Mucosa of descending colon (tissue), 3 donors: ENCODE measurements around the gene NLRP9. TPM values are rescaled to one million over a fixed set of nuclear protein-coding genes. Genes with fewer than 3 reads are reported as not detected.

Experiments
- ATAC-seq: fragments of 200-7000 bp; cut with Tn5 transposase; one replicate; pipeline ENCODE4 v1.9.1; 2020; ENCODE audit warnings: mild to moderate bottlenecking, moderate library complexity
- DNase-seq, 3 donors: peaks; one replicate each; pipeline ENCODE4 v3.0.0-alpha.2; 2020
- H3K36me3 ChIP-seq: fragments of 200-600 bp; one replicate; pipeline ENCODE4 v1.8.0; 2021; ENCODE audit warnings: low read depth, mild to moderate bottlenecking
- H3K4me1 ChIP-seq: fragments of 200-600 bp; one replicate; pipeline ENCODE4 v1.8.0; 2021; ENCODE audit warnings: low read depth, mild to moderate bottlenecking
- H3K4me3 ChIP-seq: fragments of 200-600 bp; one replicate; pipeline ENCODE4 v1.8.0; 2021; ENCODE audit warnings: mild to moderate bottlenecking
- H3K9me3 ChIP-seq: fragments of 200-600 bp; one replicate; pipeline ENCODE4 v1.8.0; 2021; ENCODE audit warnings: mild to moderate bottlenecking
- CTCF ChIP-seq: fragments of 200-600 bp; IDR thresholded peaks from one replicate; pipeline ENCODE4 v1.8.0; 2022; ENCODE audit warnings: antibody characterized with exemption, mild to moderate bottlenecking
- intact Hi-C, 2 donors: fragments of 100-400 bp; cut with DNase I in 1 of 2; cut with micrococcal nuclease in 1 of 2; formaldehyde crosslinking; loops; one replicate each; pipeline versions ENCODE4 v1.11.0 to v1.11.1; 2022; cut with DNase I, micrococcal nuclease
- total RNA-seq, 3 donors: library from RNA; stranded (reverse); fragmentation: NEBNext Ultra II Directional in 2 of 3; extraction: Animal tissue kit (Norgen Biotek cat#: 25700) in 2 of 3; gene quantifications; one replicate each; pipeline versions ENCODE4 v1.2.1 to v1.2.4, GENCODE V29; 2021 to 2023
- donor health status: DM: no; HTN: no; CAD: no; lungs with moderate emphysema.
- donor health status: DM: no; HTN: no; CAD: no.
- donor health status: DM: no; HTN: yes; CAD: no.

The NLRP9 gene
- total RNA-seq, 3 donors from 2014 or later: not detected

GRCh38 chr19:55694656-55695491 is 43.3 kb downstream of the NLRP9 start:
- Histone ChIP-seq H3K4me3 (no peak overlapping the region), H3K36me3 (no peaks in the 10 kb centered on the region), H3K9me3 (no peaks in the 10 kb centered on the region), H3K4me1 (no peaks in the 10 kb centered on the region)
- no peak for TF ChIP-seq CTCF
- ATAC-seq (no peak), DNase-seq (peak in 1 of 3 donors; percentile 56)
- intact Hi-C loops: no loop called here

GRCh38 chr19:55694241-55694655 is 44.0 kb downstream of the NLRP9 start:
- DNase-seq: peak; percentile 75 to 86 (median 76)
- intact Hi-C loops: no loop called here
- no peak for TF ChIP-seq CTCF

GRCh38 chr19:55693336-55693974 is 44.7 kb downstream of the NLRP9 start:
- no peaks in the 10 kb centered on the region for H3K36me3 ChIP-seq
- peaks cover 12% of the 10 kb centered on the region for H3K4me1 ChIP-seq
- H3K4me3 ChIP-seq: no peak overlapping the region
- intact Hi-C loops: no loop called here
- TF ChIP-seq CTCF: no peak
- ATAC-seq: no peak
- peak in 1 of 3 donors; percentile 9 for DNase-seq
- no peaks in the 10 kb centered on the region for H3K9me3 ChIP-seq

More at GRCh38 chr19:55694241-55694655, 44.0 kb downstream of the NLRP9 start:
- Histone ChIP-seq H3K4me1 (peaks cover 5% of the 10 kb centered on the region), H3K4me3 (no peak overlapping the region), H3K36me3 (no peaks in the 10 kb centered on the region), H3K9me3 (no peaks in the 10 kb centered on the region)
- peak; percentile 93 for ATAC-seq

GRCh38 chr19:55692681-55693081 is 45.5 kb downstream of the NLRP9 start:
- no peak for TF ChIP-seq CTCF
- Histone ChIP-seq H3K36me3 (no peaks in the 10 kb centered on the region), H3K9me3 (no peaks in the 10 kb centered on the region), H3K4me1 (peaks cover 19% of the 10 kb centered on the region), H3K4me3 (no peak overlapping the region)
- intact Hi-C loops: no loop called here
- peak in 1 of 3 donors; percentile 42 for DNase-seq
- ATAC-seq: no peak

GRCh38 chr19:55691561-55692481 is 46.4 kb downstream of the NLRP9 start:
- Histone ChIP-seq H3K9me3 (no peaks in the 10 kb centered on the region), H3K4me3 (no peak overlapping the region), H3K4me1 (peaks cover 28% of the 10 kb centered on the region), H3K36me3 (no peaks in the 10 kb centered on the region)
- intact Hi-C loops: no loop called here
- TF ChIP-seq CTCF: no peak
- no peak for DNase-seq
- ATAC-seq: no peak
